Measurements from ENCODE around the gene RBM11.

GRCh38 chr21:14241297-14241696 is 25.3 kb downstream of the RBM11 start:
- no peak for TF ChIP-seq CTCF (IDR thresholded peaks at IDR 0.05)
- TF ChIP-seq POLR2A (IDR thresholded peaks at IDR 0.05) = no peak

All from thyroid gland (tissue), 4 donors.